SK-N-MC (cell line): Measurements from ENCODE around the gene EFNA2.
"Not testable (repeated sequence)": the region's sequence is repeated elsewhere in the genome, so short reads cannot be mapped to it uniquely, and the experiment has no call there.

Source experiments
- DNase-seq: peaks from one replicate; pipeline ENCODE4 v3.0.0-alpha.2; 2011; ENCODE audit warnings: low read depth, low spot score
- H3K27ac ChIP-seq: fragments of 200-600 bp; sonication (generic); 2 replicates; pipeline ENCODE4 v1.5.1; 2016; ENCODE audit warnings: mixed run types
- H3K36me3 ChIP-seq: fragments of 200-600 bp; sonication (generic); 2 replicates; pipeline ENCODE4 v1.6.1; 2017; ENCODE audit warnings: antibody characterized with exemption, low read length, mixed read lengths; ENCODE audit not compliant: insufficient read depth
- H3K4me3 ChIP-seq: fragments of 200-600 bp; sonication (generic); 2 replicates; pipeline ENCODE4 v1.5.1; 2016
- H3K9ac ChIP-seq: fragments of 200-600 bp; sonication (generic); 2 replicates; pipeline ENCODE4 v1.8.0; 2017; ENCODE audit warnings: mixed run types, mixed read lengths; ENCODE audit not compliant: insufficient read length
- H3K9me3 ChIP-seq: fragments of 200-600 bp; sonication (generic); 2 replicates; pipeline ENCODE4 v1.6.1; 2017; ENCODE audit warnings: low read depth, mild to moderate bottlenecking, antibody characterized with exemption, low read length, moderate library complexity, mixed read lengths
- EZH2 ChIP-seq: fragments of 200-600 bp; sonication (generic); IDR thresholded peaks from one replicate; pipeline ENCODE4 v1.6.1; 2017; ENCODE audit warnings: antibody characterized with exemption
- FOXP2 ChIP-seq: optimal IDR thresholded peaks from 2 replicates; pipeline ENCODE3; 2011; ENCODE audit warnings: mild to moderate bottlenecking, moderate library complexity; ENCODE audit not compliant: insufficient read depth; ENCODE audit errors: extremely low read length, control extremely low read depth
- POLR2AphosphoS5 ChIP-seq: IDR thresholded peaks from 2 replicates; pipeline ENCODE4 v1.6.1; 2012; ENCODE audit warnings: mild to moderate bottlenecking, low read depth, low read length, borderline replicate concordance

Gene EFNA2

GRCh38 chr19:1296575-1297271, 11.1 kb downstream of the EFNA2 start:
- TF ChIP-seq FOXP2 (no peak), POLR2AphosphoS5 (no peak), EZH2 (no peak)
- Histone ChIP-seq H3K27ac (no peak overlapping the region), H3K36me3 (no peaks in the 10 kb centered on the region), H3K9ac (no peak overlapping the region), H3K4me3 (no peak overlapping the region), H3K9me3 (no peaks in the 10 kb centered on the region)
- DNase-seq: no peak

- Histone ChIP-seq H3K27ac (no peak overlapping the region), H3K36me3 (no peaks in the 10 kb centered on the region), H3K9ac (no peak overlapping the region), H3K4me3 (no peak overlapping the region), H3K9me3 (no peaks in the 10 kb centered on the region)
- no peak for DNase-seq
- TF ChIP-seq EZH2 (no peak), FOXP2 (no peak), POLR2AphosphoS5 (no peak)
These were observed 12.6 kb downstream of the EFNA2 start for GRCh38 chr19:1298235-1298634.

GRCh38 chr19:1299801-1300200, 14.1 kb downstream of the EFNA2 start:
- H3K9me3 ChIP-seq: no peaks in the 10 kb centered on the region
- DNase-seq: no peak
- no peaks in the 10 kb centered on the region for H3K36me3 ChIP-seq
- H3K4me3 ChIP-seq: no peak overlapping the region
- TF ChIP-seq POLR2AphosphoS5 (no peak), EZH2 (no peak), FOXP2 (no peak)
- no peak overlapping the region for H3K27ac ChIP-seq
- H3K9ac ChIP-seq: no peak overlapping the region

DNA sequence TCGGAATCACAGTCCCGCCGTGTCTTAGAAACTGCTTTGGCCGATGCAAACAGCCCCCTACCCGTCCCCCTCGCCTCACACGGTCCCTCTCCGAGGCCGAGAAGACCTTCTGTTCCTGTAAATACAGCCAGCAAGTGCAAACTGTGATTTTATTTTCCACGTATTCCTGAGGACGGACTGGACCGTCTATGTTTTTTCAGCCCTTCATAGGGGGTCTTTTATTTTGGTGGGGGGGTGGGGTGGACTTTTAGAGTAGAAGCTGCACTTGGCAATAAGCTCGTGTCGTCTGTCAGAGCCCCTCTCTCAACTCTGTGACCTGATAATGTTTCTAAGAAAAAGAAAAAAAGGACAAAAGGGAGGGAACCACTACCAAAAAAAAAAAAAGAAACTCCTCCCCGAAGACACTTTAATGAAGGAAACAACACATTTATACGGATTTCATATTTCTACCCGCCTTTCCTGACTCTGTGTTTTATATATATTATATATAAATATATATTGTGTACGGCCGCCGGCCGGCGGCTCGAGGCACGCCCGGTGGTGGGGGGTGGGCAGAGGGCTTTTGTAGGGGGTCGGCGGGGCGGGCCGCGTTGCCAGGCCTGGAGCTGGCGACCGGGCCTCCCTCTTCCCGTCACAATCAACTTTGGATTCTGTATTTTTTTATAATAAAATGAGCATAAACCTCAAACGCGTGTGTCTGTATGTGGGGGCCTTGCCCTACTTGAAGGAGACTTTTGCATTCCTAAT, 15.2 kb downstream of the EFNA2 start:
- Histone ChIP-seq H3K9me3 (no peaks in the 10 kb centered on the region), H3K9ac (no peak overlapping the region), H3K27ac (no peak overlapping the region), H3K36me3 (no peaks in the 10 kb centered on the region), H3K4me3 (no peak overlapping the region)
- DNase-seq: no peak
- TF ChIP-seq FOXP2 (no peak), POLR2AphosphoS5 (no peak), EZH2 (no peak)

DNA sequence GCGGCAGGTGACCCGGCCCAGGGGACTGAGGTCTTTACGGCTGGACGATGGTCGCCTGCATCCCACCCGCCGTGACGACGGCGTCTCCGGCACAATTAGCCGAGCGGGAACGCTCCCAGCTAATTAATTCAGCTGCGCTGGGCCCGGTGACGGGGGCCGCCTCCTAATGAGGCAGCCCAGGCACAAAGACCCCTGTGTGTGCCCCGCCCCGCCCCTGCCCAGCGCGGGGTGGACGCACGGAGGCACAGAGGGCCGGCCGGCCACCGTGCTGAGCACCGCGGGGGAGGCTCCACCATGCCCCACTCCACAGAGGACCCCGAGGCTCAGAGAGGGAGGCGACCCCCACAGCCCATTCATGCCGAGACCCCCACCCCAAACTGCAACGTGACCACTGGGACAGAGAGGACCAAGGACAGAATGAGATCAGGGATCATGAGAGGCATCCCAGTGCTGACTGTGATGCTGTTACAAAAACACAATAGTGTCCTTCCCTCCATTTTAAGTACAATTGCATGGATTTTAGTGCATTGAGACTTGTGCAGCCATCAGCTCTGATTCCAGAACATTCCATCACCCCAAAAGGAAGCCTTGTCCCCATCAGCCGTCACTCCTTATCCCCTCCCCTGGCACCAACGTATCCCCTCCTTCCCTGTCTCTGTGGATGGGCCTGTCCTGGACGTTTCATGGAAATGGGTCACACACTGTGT, 17.0 kb downstream of the EFNA2 start:
- Histone ChIP-seq H3K27ac (no peak overlapping the region), H3K9ac (no peak overlapping the region), H3K36me3 (no peaks in the 10 kb centered on the region), H3K9me3 (no peaks in the 10 kb centered on the region), H3K4me3 (no peak overlapping the region)
- DNase-seq: no peak
- TF ChIP-seq FOXP2 (no peak), EZH2 (no peak), POLR2AphosphoS5 (no peak)

- no peak for DNase-seq
- H3K4me3 ChIP-seq: no peak overlapping the region
- no peak overlapping the region for H3K9ac ChIP-seq
- no peaks in the 10 kb centered on the region for H3K36me3 ChIP-seq
- no peaks in the 10 kb centered on the region for H3K9me3 ChIP-seq
- no peak overlapping the region for H3K27ac ChIP-seq
- no peak for TF ChIP-seq EZH2
- TF ChIP-seq POLR2AphosphoS5: no peak
- TF ChIP-seq FOXP2: no peak
These were observed 18.7 kb downstream of the EFNA2 start for GRCh38 chr19:1304197-1304924.

- not testable (repeated sequence) for DNase-seq, H3K9me3 ChIP-seq, H3K4me3 ChIP-seq, H3K36me3 ChIP-seq, H3K9ac ChIP-seq, H3K27ac ChIP-seq
These were observed 19.7 kb downstream of the EFNA2 start for GRCh38 chr19:1305354-1305753.

- no peak overlapping the region for H3K9ac ChIP-seq
- TF ChIP-seq POLR2AphosphoS5: no peak
- no peak for TF ChIP-seq EZH2
- no peak for TF ChIP-seq FOXP2
- no peaks in the 10 kb centered on the region for H3K9me3 ChIP-seq
- H3K4me3 ChIP-seq: no peak overlapping the region
- H3K36me3 ChIP-seq: no peaks in the 10 kb centered on the region
- no peak overlapping the region for H3K27ac ChIP-seq
- DNase-seq: no peak
These were observed 21.6 kb downstream of the EFNA2 start for GRCh38 chr19:1307320-1307719.
